DMS 273 treated with DMSO at 0.1 percent for 48 hours (cell line): Measurements from ENCODE around the gene CDH4.
"Not testable (repeated sequence)": the region's sequence is repeated elsewhere in the genome, so short reads cannot be mapped to it uniquely, and the experiment has no call there.

Source experiments
- DNase-seq: peaks from one replicate; lab custom pipeline; 2025; lab: John Stamatoyannopoulos, UW

CDH4 gene

DNA sequence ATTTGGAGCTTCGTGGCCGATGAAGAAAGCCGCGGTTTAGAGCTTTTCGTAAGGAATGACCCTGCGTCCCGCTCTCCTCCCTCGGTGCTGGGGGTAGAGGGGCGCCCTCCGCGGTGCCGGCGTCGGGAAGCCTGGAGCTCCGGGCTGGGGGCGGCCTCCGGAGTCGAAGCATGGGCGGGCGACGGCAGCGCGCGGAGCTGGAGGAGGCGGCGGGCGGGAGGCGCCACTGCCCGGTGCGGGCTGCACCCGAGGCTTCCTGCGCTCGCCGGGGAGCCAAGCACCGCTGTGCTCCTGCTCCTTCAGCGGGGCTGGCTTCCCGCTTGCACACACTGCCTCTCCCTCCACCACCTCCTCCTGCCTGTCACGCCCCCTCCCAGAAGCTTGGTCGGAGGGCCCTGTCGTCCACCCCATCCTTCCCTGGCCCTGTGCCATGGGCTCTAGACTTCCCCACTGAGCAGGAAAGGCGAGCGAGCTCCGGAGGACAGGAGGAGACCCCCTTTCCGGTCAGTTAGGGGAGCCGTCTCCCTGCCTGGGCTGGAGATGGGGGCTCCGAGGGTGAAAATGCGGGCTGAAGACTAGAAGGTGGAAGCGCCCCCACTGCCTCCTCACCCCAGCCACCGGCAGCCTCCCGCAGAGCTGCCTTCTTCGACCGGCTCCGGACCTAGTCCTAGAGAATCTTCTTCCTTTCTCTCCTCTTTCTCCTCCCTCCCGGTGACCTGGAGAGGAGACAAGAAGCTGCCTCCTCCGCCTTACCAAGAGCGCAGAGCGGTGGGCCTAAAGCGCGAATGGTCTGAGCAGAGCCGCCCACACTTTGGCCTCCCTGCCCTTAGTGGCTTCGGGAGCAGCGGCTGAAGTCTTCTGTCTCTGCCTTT is 1.8 kb downstream of the CDH4 start:
- no peak for DNase-seq

DNA sequence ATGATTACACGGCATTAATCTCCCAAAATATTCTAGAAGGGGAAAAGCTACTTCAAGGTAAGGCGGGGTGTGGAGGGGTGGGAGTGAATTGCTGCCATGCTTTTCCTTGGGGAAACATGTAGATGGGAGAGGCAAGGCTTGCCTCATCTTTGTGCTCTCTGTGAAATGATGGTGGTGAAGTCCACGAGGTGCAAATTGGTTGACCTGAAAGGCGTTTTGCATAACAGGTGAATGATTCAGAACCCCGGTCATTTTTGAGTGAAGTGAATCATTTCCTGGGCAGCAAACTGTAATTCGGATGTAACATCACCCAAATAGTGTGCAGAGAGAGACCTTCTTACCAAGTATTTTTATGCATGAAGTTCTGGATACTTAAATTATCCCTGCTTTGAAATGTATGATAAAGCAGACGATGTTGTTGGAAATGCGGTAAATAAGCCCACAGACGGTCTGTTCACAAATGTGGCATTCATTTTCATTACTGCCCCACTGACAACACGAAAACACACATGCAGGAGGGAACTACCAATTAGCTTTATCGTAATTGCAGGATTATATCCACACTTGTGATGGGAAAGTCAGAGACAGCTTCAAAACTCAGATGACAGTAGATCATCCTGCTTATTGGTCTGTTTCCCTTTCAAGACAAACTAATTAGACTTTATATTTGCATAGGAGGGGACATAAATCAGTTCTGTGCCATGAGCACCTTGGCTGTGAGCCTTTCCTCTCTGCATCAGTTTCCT is 3.0 kb downstream of the CDH4 start:
- no peak for DNase-seq

- no peak for DNase-seq
Observed at GRCh38 chr20:61256365-61256764, 4.3 kb downstream of the CDH4 start.

DNA sequence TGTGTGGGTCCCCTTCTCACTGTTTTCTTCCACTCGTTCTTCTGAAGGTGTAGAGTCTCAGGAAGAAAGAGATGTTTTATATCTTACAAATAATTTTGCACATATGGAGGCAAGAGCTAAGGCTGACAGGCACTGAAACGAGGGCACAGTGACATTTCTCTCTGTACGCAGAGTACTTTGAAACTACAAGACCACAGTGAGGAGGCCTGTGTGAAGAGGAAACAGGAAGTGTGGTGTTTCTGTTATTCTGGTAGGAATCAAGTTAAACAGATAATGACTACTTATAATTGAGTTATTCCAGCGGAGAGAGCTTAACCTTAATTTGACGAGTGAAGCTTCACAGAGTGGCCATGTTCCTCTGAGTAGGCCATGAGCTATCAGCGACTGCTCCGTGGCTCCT is 4.8 kb downstream of the CDH4 start:
- no peak for DNase-seq

GRCh38 chr20:61257611-61258010 is 5.5 kb downstream of the CDH4 start:
- no peak for DNase-seq

DNA sequence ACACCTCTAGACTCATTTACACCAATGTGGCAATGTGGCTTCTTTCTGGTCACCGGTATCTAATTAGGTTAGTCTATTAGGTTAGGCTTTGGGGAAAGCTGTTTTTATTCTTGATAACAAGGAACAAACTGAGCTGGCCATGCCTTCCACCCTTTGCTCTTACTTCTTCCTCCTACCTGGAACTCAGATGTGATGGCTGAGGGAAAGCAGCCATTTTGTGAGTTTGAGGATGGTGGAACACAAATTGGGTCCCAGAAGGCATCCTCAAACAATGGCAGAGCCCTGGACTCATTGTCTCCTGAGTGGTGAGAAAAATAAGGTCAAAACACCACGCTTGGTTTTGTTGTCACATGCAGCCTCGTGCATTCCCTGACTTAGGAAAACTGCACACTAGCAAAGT is 7.7 kb downstream of the CDH4 start:
- DNase-seq, result no peak

- no peak for DNase-seq
Observed at GRCh38 chr20:61260905-61261304, 8.8 kb downstream of the CDH4 start.

- DNase-seq, result no peak
Observed at GRCh38 chr20:61262036-61262435, 10.0 kb downstream of the CDH4 start.

DNA sequence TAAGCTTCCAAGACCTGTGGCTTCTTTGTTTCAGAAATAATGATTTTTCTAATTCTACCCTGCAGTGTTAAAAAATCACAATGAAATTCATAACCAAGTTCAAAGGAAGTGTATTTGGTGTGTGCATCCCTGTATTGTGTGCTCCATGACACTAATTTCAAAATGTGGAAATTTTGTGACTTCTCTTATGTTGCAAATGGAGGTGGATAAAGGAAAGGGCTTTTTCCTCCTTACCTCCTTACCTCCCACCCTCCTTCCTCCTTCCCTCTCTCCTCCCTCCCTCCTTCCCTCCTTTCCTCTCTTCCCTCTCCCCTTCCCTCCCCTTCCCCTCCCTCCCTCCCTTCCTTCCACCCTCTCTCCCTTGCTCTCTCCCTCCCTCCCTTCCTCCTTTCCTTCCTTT is 10.5 kb downstream of the CDH4 start:
- no peak for DNase-seq

DNA sequence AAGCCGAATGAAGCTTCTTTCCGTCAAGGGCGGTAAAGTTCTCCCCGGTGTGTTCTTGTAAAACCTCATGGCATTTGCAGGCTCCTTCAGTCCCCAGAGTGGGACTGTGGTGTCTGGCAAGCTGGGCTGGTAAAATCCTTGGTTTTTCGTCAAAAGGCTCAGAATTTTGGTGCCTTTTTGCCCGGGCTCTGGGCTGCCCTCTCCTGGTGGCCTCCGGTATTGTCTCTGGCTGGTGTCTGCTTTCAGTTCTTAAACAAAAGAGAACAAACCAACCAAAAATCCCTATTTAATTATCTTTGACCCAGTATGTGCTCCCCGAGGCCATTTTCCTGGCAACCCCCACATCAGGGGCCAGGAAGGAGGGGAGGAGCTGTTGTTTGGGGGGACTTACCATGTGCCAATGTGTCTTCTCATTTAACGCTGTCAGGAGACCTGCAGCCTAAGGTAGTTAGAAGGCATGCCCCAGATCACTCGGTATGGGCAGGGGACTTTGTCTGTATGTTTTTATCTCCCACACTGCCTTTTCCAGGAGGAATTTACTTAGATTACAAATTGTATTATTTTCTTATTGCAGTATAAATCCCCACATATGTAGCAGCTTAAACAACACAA is 11.1 kb downstream of the CDH4 start:
- DNase-seq, result no peak

GRCh38 chr20:61263938-61264337 is 11.9 kb downstream of the CDH4 start:
- no peak for DNase-seq

GRCh38 chr20:61267241-61267640 is 15.2 kb downstream of the CDH4 start:
- DNase-seq, result no peak

DNA sequence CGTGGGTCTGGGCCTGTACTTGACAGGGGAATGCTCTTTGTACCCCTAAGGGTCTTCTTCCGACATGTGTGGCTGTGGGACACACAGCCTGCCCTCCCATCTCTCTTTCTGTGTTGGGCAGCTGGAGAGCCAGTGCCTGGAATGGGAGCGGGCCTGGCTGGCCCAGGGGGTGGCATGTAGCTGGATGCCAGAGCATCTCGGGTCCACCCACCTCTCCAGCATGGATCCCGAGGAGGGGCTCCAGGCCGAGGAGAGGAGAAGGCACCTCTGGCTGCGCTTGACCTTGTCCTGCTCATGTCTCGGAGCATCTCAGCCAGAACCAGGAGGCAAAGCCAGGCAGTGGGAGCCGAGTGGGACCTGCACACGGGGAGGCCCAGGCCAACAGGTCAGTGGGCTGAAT is 16.0 kb downstream of the CDH4 start:
- no peak for DNase-seq

DNA sequence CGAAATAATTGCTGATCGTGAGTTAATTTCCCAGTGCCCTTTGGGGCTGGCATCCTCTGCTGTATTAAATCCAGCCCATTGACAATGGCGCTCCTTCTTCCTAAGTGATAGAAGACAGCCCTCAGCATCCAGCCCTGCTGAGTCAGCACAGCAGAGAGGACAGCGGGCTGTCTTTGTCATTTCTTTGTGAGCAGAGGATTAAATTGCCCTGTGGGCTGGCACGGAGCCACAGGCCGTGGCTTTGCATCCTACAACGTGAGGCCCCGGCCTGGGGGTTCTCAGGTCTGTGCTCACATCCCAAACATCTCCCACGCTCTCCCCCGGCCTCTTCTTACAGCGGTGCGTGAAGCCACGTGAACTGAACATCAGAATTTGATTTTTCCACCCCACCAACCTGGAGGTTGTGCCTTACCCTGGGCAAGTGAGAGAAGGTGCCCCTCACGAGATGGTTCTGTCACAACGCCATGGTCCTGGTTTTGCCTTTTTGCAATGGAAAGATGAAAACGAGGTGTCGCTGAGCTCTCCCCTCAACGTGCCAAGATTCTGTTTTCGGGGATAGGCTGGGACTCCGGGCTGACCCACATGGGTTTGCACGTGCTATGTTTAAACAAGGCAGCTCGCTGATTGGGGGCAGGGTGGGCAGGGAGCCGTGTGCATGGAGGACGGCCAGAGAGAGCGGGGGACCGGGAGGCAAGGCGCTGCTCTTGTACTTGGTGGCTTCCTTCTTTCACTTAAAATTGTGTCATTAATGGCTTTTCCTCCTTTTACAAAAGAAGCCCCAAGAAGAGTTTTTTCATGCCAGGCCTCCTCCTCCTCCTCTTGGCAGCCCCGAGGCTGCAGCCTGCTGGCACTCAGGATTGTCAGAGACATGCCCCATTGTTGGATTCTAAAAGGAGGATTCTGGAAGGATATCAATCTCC is 19.5 kb downstream of the CDH4 start:
- DNase-seq, result no peak

DNA sequence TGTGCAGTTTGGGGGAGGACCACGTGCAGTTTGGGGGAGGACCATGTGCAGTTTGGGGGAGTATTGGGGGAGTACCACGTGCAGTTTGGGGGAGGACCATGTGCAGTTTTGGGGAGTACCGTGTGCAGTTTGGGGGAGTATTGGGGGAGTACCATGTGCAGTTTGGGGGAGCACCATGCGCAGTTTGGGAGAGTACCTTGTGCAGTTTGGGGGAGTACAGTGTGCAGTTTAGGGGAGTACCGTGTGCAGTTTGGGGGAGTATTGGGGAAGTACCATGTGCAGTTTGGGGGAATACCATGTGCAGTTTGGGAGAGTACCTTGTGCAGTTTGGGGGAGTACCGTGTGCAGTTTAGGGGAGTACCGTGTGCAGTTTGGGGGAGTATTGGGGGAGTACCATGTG is 21.0 kb downstream of the CDH4 start:
- not testable (repeated sequence) for DNase-seq

DNA sequence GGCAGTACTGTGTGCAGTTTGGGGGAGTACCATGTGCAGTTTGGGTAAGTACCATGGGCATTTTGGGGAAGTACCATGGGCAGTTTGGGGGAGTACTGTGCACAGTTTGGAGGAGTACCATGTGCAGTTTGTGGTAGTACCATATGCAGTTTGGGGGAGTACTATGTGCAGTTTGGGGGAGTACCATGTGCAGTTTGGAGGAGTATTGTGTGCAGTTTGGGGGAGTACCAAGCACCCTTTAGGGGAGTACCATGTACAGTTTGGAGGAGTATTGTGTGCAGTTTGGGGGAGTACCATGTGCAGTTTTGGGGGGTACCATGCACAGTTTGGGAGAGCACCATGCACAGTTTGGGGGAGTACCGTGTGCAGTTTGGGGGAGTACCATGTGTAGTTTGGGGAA is 21.6 kb downstream of the CDH4 start:
- DNase-seq, result not testable (repeated sequence)

DNA sequence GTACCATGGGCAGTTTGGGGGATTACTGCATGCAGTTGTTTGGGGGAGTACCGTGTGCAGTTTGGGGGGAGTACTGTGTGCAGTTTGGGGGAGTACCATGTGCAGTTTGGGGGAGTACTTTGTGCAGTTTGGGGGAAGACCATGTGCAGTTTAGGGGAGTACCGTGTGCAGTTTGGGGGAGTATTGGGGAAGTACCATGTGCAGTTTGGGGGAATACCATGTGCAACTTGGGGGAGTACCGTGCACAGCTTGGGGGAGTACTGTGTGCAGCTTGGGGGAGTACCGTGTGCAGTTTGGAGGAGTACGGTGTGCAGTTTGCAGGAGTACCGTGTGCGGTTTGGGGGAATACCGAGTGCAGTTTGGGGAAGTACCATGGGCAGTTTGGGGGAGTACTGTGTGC is 22.3 kb downstream of the CDH4 start:
- no peak for DNase-seq

DNA sequence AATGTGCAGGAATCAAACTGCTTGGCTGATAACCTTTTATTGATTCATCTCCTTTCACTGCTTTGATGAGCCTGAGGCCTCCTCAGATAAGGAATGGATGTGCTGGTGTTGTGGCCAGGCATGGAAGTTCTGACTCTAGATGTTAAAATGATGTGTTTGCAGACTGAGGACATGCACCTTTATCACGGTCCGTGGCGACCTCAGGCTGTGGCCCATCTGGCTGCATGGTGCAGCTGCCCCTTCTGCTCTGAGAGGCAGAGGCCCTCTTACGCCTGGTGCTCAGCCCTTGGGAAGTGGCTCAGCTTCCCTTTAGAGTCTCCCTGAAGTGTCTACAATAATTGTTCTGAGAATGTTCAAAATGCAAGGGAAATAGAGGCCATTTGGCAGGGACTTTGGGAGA is 26.2 kb downstream of the CDH4 start:
- DNase-seq, result no peak

DNA sequence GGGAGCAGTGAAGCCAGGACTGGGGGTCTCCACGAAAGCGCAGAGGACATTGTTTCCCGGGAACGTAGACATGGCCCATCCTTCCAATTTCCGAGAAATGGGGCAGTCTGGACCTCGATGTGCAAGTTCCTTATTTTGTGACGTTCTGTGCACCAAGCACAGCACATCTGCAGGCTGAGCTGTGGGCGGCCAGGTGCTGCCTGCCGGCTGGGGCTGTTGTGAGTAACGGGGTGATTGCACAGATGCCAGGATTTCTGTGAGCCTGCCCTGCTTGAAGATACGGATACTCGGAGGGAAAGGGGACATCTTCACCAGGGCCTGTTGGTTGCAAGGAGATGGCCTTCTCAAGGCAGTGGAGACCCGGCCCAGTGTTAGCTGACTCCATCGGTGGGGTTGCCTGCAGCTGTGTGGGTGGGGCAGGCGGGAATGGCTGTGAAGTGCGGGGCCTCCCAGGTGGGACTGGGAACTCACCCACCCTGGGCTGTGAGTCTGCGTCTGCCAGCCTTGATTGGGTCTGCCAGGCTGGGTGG is 27.6 kb downstream of the CDH4 start:
- no peak for DNase-seq

- no peak for DNase-seq
Observed at GRCh38 chr20:61280217-61280980, 28.3 kb downstream of the CDH4 start.

- no peak for DNase-seq
Observed at GRCh38 chr20:61281286-61281795, 29.3 kb downstream of the CDH4 start.
